ENCODE measurements around the gene ASB15.

- TF ChIP-seq CTCF (conservative IDR thresholded peaks at IDR 0.05; ENCODE audit: low read length) (no peak), EZH2phosphoT487 (IDR thresholded peaks at IDR 0.05; ENCODE audit: borderline replicate concordance) (no peak)
These were observed 31.9 kb downstream of the ASB15 start for GRCh38 chr7:123633553-123633952.
